GM19035 (cell line): ENCODE data around the gene MGAT4B.

Experiments used
- ATAC-seq: cut with Tn5 transposase; IDR thresholded peaks from one replicate; pipeline ENCODE4 v1.9.1; 2021; ENCODE audit not compliant: unreplicated experiment

The MGAT4B gene

DNA sequence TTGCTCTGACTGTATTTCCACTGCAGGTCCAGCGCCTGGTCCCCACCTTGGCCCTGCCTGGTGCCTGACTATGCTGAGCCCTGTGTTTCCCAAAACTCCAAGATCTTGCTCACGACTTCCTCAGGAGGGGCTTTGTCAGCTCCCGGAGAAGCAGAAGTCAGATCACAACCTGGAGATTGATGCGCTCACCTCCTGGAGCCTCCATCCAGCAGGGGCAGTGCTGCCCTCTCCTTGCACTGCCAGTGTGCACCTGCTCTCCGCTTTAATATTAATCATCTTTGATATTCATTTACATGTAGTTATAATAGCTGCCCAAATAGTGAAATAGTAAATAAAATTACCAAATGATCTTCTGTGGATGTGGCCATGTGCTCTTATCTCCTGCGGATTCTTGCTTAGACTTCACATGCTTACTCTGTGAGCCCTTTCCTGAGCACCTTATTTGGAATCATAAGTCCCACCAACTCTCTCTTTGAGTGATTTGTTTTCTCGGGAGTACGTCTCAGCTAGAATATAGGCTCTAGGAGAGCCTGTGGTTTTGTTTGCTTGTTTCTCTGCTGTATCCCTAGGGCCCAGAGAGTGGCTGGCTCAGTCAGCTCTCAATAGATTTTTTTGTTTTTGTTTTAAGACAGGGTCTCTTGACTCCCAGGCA, 56.7 kb downstream of the MGAT4B start:
- no peak for ATAC-seq

DNA sequence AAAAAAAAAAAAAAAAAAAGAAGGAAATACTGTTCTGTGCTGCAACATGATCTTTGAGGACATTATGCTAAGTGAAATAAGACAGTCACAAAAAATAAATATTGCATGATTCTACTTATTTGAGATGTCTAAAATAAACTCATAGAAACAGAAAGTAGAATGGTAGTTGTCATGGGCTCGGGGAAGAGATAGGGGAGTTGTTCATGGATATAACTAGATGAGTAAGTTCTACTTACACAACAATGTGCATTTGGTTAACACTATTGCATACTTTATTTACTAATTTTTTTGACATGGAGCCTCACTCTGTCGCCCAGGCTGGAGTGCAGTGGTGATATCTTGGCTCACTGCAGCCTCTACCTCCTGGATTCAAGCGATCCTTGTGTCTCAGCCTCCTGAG, 58.9 kb downstream of the MGAT4B start:
- no peak for ATAC-seq
